ENCODE measurements around the gene KRT80. TPM values are rescaled to one million over a fixed set of nuclear protein-coding genes. Genes with fewer than 3 reads are reported as not detected.

The KRT80 gene
- total and polyA plus RNA-seq, 2 donors (not counting 3 experiments of a cell fraction or from before 2014, with no cell fraction given), result 13.6 to 23.7 TPM

DNA sequence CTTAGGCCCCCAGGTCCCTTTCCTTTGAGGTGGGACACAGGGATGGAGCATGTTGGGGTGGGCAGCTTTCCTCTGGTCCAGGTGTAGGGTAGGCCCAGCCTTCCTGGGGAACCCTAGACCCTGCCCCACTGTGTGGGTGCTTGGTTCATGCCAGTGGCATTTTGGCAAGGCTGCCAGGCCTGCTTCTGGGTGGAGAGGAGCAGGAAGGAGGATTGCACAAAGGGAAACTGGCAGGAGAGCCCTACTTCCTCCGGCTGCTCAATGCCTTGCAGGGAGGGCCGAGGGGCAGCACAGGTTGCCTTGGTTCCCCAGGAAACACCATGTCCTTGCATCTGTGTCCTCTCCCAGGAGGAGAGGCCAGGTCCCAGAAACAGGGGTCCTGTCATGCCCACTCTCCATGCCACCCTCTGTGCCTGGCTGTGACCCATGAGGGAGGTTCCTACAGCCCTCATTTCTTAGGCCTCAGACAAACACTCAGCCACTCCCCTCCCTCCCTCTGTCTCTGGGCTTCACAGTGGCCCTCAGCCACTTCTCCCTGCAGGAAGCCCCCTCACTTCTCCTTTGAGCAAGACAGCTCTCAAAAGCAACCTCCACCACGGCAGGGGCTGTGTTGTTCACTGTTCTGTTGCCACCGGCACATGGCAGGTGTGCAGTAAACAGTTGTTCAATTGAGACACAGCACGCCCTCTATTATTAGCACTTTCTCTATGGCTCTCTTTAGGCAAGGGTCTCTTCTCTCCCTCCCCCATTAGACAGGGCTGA is 6.8 kb upstream of the KRT80 start:
- peaks cover 24% of the 10 kb centered on the region for H3K4me1 ChIP-seq (ENCODE audit: control insufficient read depth, extremely low read depth, insufficient read depth, low read length)
- intact Hi-C loops (cut with micrococcal nuclease) (no loop called here), dilution Hi-C loops (cut with MboI; ENCODE audit: extremely low pct_ligation_motif_present, low sequenced_read_pairs) (no loop called here)
- no peak overlapping the region for H2AFZ ChIP-seq (ENCODE audit: low read depth, low read length)
- H3K9me1 ChIP-seq (replicated peaks; ENCODE audit: control insufficient read depth, extremely low read depth, insufficient read depth, low read length), result no peaks in the 10 kb centered on the region
- H3K79me2 ChIP-seq (ENCODE audit: control insufficient read depth, insufficient read depth, low read length), result no peaks in the 10 kb centered on the region
- BruUV-seq (replicated peaks), result no TSS peak
- H3K36me3 ChIP-seq (ENCODE audit: control insufficient read depth in 2 of 2, extremely low read depth in 1 of 2, insufficient read depth in 2 of 2, low read length in 2 of 2), result no peaks in the 10 kb centered on the region
- no peaks in the 10 kb centered on the region for H3K27me3 ChIP-seq (ENCODE audit: control insufficient read depth in 2 of 2, insufficient read depth in 2 of 2, low read length in 2 of 2)
- DNase-seq (ENCODE audit: low read depth, low spot score) (no peak), FAIRE-seq (no peak)
- H3K4me2 ChIP-seq (ENCODE audit: insufficient read depth, low read length), result no peak overlapping the region
- H4K20me1 ChIP-seq (replicated peaks; ENCODE audit: control insufficient read depth, extremely low read depth, insufficient read depth, low read length), result no peaks in the 10 kb centered on the region
- H3K27ac ChIP-seq (ENCODE audit: insufficient read depth, low read depth, low read length), result no peak overlapping the region
- CTCF ChIA-PET, result interaction anchor here (0.8 to 1.0 kb wide), 2 partner anchors 9 to 15 kb away, joined by 3 read pairs; no protein-coding TSS in a partner anchor
- H3K9ac ChIP-seq (replicated peaks; ENCODE audit: extremely low read depth, insufficient read depth, low read length), result no peak overlapping the region
- no peak for TF ChIP-seq FOS (IDR thresholded peaks at IDR 0.05; ENCODE audit: borderline replicate concordance, insufficient read depth, low read length)
- POLR2A ChIA-PET, result no interaction called here
- no peak overlapping the region for H3K4me3 ChIP-seq (replicated peaks in 1 of 3; ENCODE audit: insufficient read depth in 1 of 3, low read depth in 1 of 3, low read length in 3 of 3)
- H3K9me3 ChIP-seq (replicated peaks; ENCODE audit: control insufficient read depth, insufficient read depth, low read length), result no peaks in the 10 kb centered on the region

DNA sequence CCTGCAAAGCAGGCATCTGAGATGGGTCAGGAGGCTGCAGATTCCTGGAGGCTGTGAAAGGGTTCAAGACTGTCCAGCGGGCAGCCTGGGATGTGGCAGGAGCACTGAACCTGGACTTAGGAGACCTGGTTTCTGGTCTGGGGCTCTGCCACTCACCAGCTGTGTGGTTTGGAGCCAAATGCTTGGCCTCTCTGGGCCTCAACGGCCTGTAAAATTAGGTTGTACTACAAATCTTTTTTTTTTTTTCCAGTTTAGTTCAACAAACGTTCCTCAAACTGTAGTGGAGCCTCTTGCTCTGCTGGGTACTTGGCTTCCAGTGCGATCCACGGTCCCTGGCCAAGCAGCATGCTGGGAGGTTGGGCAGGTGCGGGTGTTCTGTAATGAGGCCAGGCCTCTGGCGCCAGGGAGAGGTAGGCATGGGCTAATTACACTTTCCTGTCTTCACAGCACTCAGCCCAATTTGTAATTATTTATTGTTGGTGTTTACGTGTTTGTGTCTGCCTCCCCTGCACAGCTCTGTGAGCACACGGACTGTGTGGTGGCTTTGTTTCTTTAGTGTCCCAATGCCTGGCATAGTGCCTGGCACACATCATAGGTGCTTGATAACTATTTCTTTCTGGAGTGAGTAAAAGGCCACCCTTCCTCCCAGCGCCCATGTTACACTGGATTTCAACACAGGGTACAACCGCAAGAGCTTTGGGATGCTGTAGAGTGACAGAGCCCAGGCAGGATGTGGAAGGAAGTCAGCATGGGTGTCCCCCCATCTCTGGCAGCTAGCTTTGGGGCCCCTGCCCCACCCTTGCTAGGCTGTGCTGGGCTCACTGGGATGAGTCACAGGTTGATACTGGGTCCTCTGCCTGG is 5.8 kb upstream of the KRT80 start:
- Histone ChIP-seq H3K9me1 (replicated peaks; ENCODE audit: control insufficient read depth, extremely low read depth, insufficient read depth, low read length) (no peaks in the 10 kb centered on the region), H3K27me3 (ENCODE audit: control insufficient read depth in 2 of 2, insufficient read depth in 2 of 2, low read length in 2 of 2) (no peaks in the 10 kb centered on the region), H3K4me3 (replicated peaks in 1 of 3; ENCODE audit: insufficient read depth in 1 of 3, low read depth in 1 of 3, low read length in 3 of 3) (no peak overlapping the region), H2AFZ (ENCODE audit: low read depth, low read length) (no peak overlapping the region), H3K36me3 (ENCODE audit: control insufficient read depth in 2 of 2, extremely low read depth in 1 of 2, insufficient read depth in 2 of 2, low read length in 2 of 2) (no peaks in the 10 kb centered on the region), H4K20me1 (replicated peaks; ENCODE audit: control insufficient read depth, extremely low read depth, insufficient read depth, low read length) (no peaks in the 10 kb centered on the region), H3K27ac (ENCODE audit: insufficient read depth, low read depth, low read length) (no peak overlapping the region), H3K4me2 (ENCODE audit: insufficient read depth, low read length) (no peak overlapping the region), H3K9me3 (replicated peaks; ENCODE audit: control insufficient read depth, insufficient read depth, low read length) (no peaks in the 10 kb centered on the region), H3K79me2 (ENCODE audit: control insufficient read depth, insufficient read depth, low read length) (no peaks in the 10 kb centered on the region), H3K4me1 (ENCODE audit: control insufficient read depth, extremely low read depth, insufficient read depth, low read length) (peaks cover 32% of the 10 kb centered on the region), H3K9ac (replicated peaks; ENCODE audit: extremely low read depth, insufficient read depth, low read length) (no peak overlapping the region)
- ChIA-PET CTCF (interaction anchor here (0.8 kb wide), 1 partner anchor 16 kb away, joined by 3 read pairs; no protein-coding TSS in a partner anchor), POLR2A (no interaction called here)
- TF ChIP-seq, protein P1, sequence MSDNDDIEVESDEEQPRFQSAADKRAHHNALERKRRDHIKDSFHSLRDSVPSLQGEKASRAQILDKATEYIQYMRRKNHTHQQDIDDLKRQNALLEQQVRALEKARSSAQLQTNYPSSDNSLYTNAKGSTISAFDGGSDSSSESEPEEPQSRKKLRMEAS (IDR thresholded peaks at IDR 0.05; ENCODE audit: insufficient read depth, insufficient read length), result no peak
- TF ChIP-seq MYC (IDR thresholded peaks at IDR 0.05; ENCODE audit: low read depth, low read length) (no peak), FOS (IDR thresholded peaks at IDR 0.05; ENCODE audit: borderline replicate concordance, insufficient read depth, low read length) (no peak), JUN (IDR thresholded peaks at IDR 0.05; ENCODE audit: borderline replicate concordance, insufficient read depth, insufficient read length, low read depth) (no peak), EZH2 (IDR thresholded peaks at IDR 0.05; ENCODE audit: borderline replicate concordance, low read depth, low read length, severe bottlenecking) (no peak), GATA2 (IDR thresholded peaks at IDR 0.05; ENCODE audit: insufficient read depth, insufficient read length, low read depth, low read length) (no peak), POLR2AphosphoS5 (IDR thresholded peaks at IDR 0.05; ENCODE audit: insufficient read depth, low read depth, low read length) (no peak), POLR2A (IDR thresholded peaks at IDR 0.05; ENCODE audit: low read depth, low read length) (no peak)
- TF ChIP-seq, protein P2, sequence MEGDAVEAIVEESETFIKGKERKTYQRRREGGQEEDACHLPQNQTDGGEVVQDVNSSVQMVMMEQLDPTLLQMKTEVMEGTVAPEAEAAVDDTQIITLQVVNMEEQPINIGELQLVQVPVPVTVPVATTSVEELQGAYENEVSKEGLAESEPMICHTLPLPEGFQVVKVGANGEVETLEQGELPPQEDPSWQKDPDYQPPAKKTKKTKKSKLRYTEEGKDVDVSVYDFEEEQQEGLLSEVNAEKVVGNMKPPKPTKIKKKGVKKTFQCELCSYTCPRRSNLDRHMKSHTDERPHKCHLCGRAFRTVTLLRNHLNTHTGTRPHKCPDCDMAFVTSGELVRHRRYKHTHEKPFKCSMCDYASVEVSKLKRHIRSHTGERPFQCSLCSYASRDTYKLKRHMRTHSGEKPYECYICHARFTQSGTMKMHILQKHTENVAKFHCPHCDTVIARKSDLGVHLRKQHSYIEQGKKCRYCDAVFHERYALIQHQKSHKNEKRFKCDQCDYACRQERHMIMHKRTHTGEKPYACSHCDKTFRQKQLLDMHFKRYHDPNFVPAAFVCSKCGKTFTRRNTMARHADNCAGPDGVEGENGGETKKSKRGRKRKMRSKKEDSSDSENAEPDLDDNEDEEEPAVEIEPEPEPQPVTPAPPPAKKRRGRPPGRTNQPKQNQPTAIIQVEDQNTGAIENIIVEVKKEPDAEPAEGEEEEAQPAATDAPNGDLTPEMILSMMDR (IDR thresholded peaks at IDR 0.05; ENCODE audit: extremely low read depth in 1 of 2, insufficient read depth in 1 of 2, low read depth in 1 of 2, low read length in 2 of 2), result no peak
- FAIRE-seq, result no peak
- DNase-seq (ENCODE audit: low read depth, low spot score), result no peak
- intact Hi-C loops (cut with micrococcal nuclease) (no loop called here), dilution Hi-C loops (cut with MboI; ENCODE audit: extremely low pct_ligation_motif_present, low sequenced_read_pairs) (no loop called here)
- BruUV-seq (replicated peaks), result no TSS peak

Measured in endothelial cell of umbilical vein (primary cell).